Astrocyte (in vitro differentiated cells and primary cell): ENCODE measurements around the gene UBFD1. TPM values are rescaled to one million over a fixed set of nuclear protein-coding genes. Genes with fewer than 3 reads are reported as not detected.
A peak's percentile ranks its signal among the peaks of the same experiment; 100 is the strongest.

Experiments used
- DNase-seq: peaks from one replicate; pipeline ENCODE4 v3.0.0-alpha.2; 2010; ENCODE audit warnings: low read depth
- FAIRE-seq: peaks from 2 replicates; lab custom pipeline; 2011; peaks lifted over from hg19 to GRCh38; lab: Jason Lieb, UNC
- H2AFZ ChIP-seq: 2 replicates; pipeline ENCODE4 v1.6.0; 2012; ENCODE audit warnings: low read depth, low read length, inconsistent platforms
- H3K27ac ChIP-seq: 2 replicates; pipeline ENCODE4 v1.5.1; 2011; ENCODE audit warnings: low read depth, low read length, inconsistent platforms
- H3K27me3 ChIP-seq: 2 replicates; pipeline ENCODE4 v1.6.0; 2011; ENCODE audit warnings: low read length, inconsistent platforms; ENCODE audit not compliant: insufficient read depth
- H3K36me3 ChIP-seq: 2 replicates; pipeline ENCODE4 v1.5.1; 2011; ENCODE audit warnings: low read length, inconsistent platforms; ENCODE audit not compliant: insufficient read depth
- H3K4me1 ChIP-seq: 2 replicates; pipeline ENCODE4 v1.5.1; 2011; ENCODE audit warnings: low read length, inconsistent platforms; ENCODE audit not compliant: insufficient read depth
- H3K4me2 ChIP-seq: 2 replicates; pipeline ENCODE4 v1.6.0; 2012; ENCODE audit warnings: low read length, inconsistent platforms
- H3K4me3 ChIP-seq: 2 replicates; pipeline ENCODE4 v1.5.1; 2011; ENCODE audit warnings: low read depth, mild to moderate bottlenecking, low read length, inconsistent platforms; ENCODE audit not compliant: insufficient read depth
- H3K79me2 ChIP-seq: 2 replicates; pipeline ENCODE4 v1.6.0; 2012; ENCODE audit warnings: mild to moderate bottlenecking, low read length, inconsistent platforms; ENCODE audit not compliant: insufficient read depth
- H3K9ac ChIP-seq: 2 replicates; pipeline ENCODE4 v1.6.0; 2012; ENCODE audit warnings: mild to moderate bottlenecking, low read length, inconsistent platforms
- H3K9me3 ChIP-seq: 2 replicates; pipeline ENCODE4 v1.5.1; 2012; ENCODE audit warnings: low read depth, mild to moderate bottlenecking, low read length, inconsistent platforms; ENCODE audit not compliant: insufficient read depth
- H4K20me1 ChIP-seq: 2 replicates; pipeline ENCODE4 v1.6.0; 2012; ENCODE audit warnings: low read length, inconsistent platforms; ENCODE audit not compliant: insufficient read depth
- H3K27ac Mint-ChIP-seq: one replicate; pipeline ENCODE4 v1.8.0; 2021; ENCODE audit warnings: mild to moderate bottlenecking, mixed read lengths; ENCODE audit not compliant: unreplicated experiment
- H3K27me3 Mint-ChIP-seq: one replicate; pipeline ENCODE4 v1.8.0; 2021; ENCODE audit warnings: low read depth, mixed read lengths; ENCODE audit not compliant: unreplicated experiment
- H3K36me3 Mint-ChIP-seq: one replicate; pipeline ENCODE4 v1.8.0; 2021; ENCODE audit warnings: low read depth, mixed read lengths; ENCODE audit not compliant: unreplicated experiment
- H3K4me1 Mint-ChIP-seq: one replicate; pipeline ENCODE4 v1.8.0; 2021; ENCODE audit warnings: low read depth, mixed read lengths; ENCODE audit not compliant: unreplicated experiment
- H3K4me3 Mint-ChIP-seq: one replicate; pipeline ENCODE4 v1.8.0; 2021; ENCODE audit warnings: mild to moderate bottlenecking, moderate library complexity, mixed read lengths; ENCODE audit not compliant: unreplicated experiment
- H3K9me3 Mint-ChIP-seq: one replicate; pipeline ENCODE4 v1.8.0; 2021; ENCODE audit warnings: mild to moderate bottlenecking, mixed read lengths; ENCODE audit not compliant: unreplicated experiment
- CTCF ChIP-seq: IDR thresholded peaks from 2 replicates; pipeline ENCODE4 v1.5.1; 2011; ENCODE audit warnings: low read depth, mild to moderate bottlenecking, inconsistent platforms, low read length, moderate library complexity; ENCODE audit not compliant: insufficient read depth
- EZH2 ChIP-seq: IDR thresholded peaks from 2 replicates; pipeline ENCODE4 v1.6.1; 2012; ENCODE audit warnings: mild to moderate bottlenecking, low read length, inconsistent platforms; ENCODE audit not compliant: insufficient read depth
- total RNA-seq: library from RNA; stranded (reverse); gene quantifications from 2 replicates; pipeline ENCODE4 v1.2.1, GENCODE V29; 2021

Gene UBFD1
- total RNA-seq, 1 donor from 2014 or later = 146 TPM

- FAIRE-seq = no peak
- Histone ChIP-seq H3K9ac (no peak overlapping the region), H3K9me3 (no peaks in the 10 kb centered on the region), H2AFZ (no peak overlapping the region), H3K79me2 (peaks cover 1% of the 10 kb centered on the region), H3K36me3 (peaks cover 33% of the 10 kb centered on the region), H3K4me2 (no peak overlapping the region), H3K27ac (no peak overlapping the region), H3K27me3 (no peaks in the 10 kb centered on the region), H3K4me3 (no peak overlapping the region), H4K20me1 (peaks cover 52% of the 10 kb centered on the region), H3K4me1 (no peaks in the 10 kb centered on the region)
- no peak for DNase-seq
- Mint-ChIP-seq H3K27me3 (no peaks in the 10 kb centered on the region), H3K27ac (no peak overlapping the region), H3K36me3 (peaks cover 13% of the 10 kb centered on the region), H3K9me3 (no peaks in the 10 kb centered on the region), H3K4me3 (no peak overlapping the region), H3K4me1 (no peaks in the 10 kb centered on the region)
- TF ChIP-seq EZH2 = no peak
- no peak for TF ChIP-seq CTCF
Observed at GRCh38 chr16:23573817-23574216, 16.3 kb downstream of the UBFD1 start.

- Mint-ChIP-seq H3K27me3 (no peaks in the 10 kb centered on the region), H3K27ac (peak overlapping the region; percentile 29), H3K4me3 (no peak overlapping the region), H3K36me3 (peaks cover 11% of the 10 kb centered on the region), H3K9me3 (no peaks in the 10 kb centered on the region), H3K4me1 (no peaks in the 10 kb centered on the region)
- no peak for FAIRE-seq
- no peaks in the 10 kb centered on the region for H3K27me3 ChIP-seq
- TF ChIP-seq EZH2 (no peak), CTCF (peak; percentile 3)
- H3K4me2 ChIP-seq = no peak overlapping the region
- no peak overlapping the region for H2AFZ ChIP-seq
- H3K79me2 ChIP-seq = no peaks in the 10 kb centered on the region
- no peaks in the 10 kb centered on the region for H3K4me1 ChIP-seq
- H4K20me1 ChIP-seq = peaks cover 40% of the 10 kb centered on the region
- no peak overlapping the region for H3K4me3 ChIP-seq
- H3K27ac ChIP-seq = no peak overlapping the region
- H3K36me3 ChIP-seq = peaks cover 36% of the 10 kb centered on the region
- DNase-seq = no peak
- H3K9me3 ChIP-seq = no peaks in the 10 kb centered on the region
- no peak overlapping the region for H3K9ac ChIP-seq
Observed at GRCh38 chr16:23575834-23576233, 18.3 kb downstream of the UBFD1 start.

- no peaks in the 10 kb centered on the region for H3K79me2 ChIP-seq
- H3K27me3 Mint-ChIP-seq = no peaks in the 10 kb centered on the region
- H3K27me3 ChIP-seq = no peaks in the 10 kb centered on the region
- H3K4me1 ChIP-seq = no peaks in the 10 kb centered on the region
- DNase-seq (no peak), FAIRE-seq (no peak)
- peaks cover 14% of the 10 kb centered on the region for H3K36me3 Mint-ChIP-seq
- peaks cover 34% of the 10 kb centered on the region for H3K36me3 ChIP-seq
- no peaks in the 10 kb centered on the region for H3K9me3 ChIP-seq
- no peak overlapping the region for H3K4me3 Mint-ChIP-seq
- H3K4me1 Mint-ChIP-seq = no peaks in the 10 kb centered on the region
- no peak overlapping the region for H3K4me3 ChIP-seq
- H3K27ac ChIP-seq = no peak overlapping the region
- no peak overlapping the region for H3K9ac ChIP-seq
- H3K27ac Mint-ChIP-seq = peak overlapping the region; percentile 44
- no peak overlapping the region for H2AFZ ChIP-seq
- no peaks in the 10 kb centered on the region for H3K9me3 Mint-ChIP-seq
- H4K20me1 ChIP-seq = peaks cover 23% of the 10 kb centered on the region
- TF ChIP-seq EZH2 (no peak), CTCF (no peak)
- no peak overlapping the region for H3K4me2 ChIP-seq
Observed at GRCh38 chr16:23577493-23577892, 20.0 kb downstream of the UBFD1 start.
